IMR-90 (cell line): ENCODE measurements around the gene METTL22.

Source experiments
- BHLHE40 ChIP-seq: fragments of 150-350 bp; IDR thresholded peaks from 2 replicates; pipeline ENCODE4 v1.6.1; 2016; ENCODE audit warnings: mild to moderate bottlenecking, low read depth, low read length
- CEBPB ChIP-seq: IDR thresholded peaks from 2 replicates; pipeline ENCODE4 v1.6.1; 2012; ENCODE audit warnings: low read depth, low read length, improper control_type of control experiment
- CHD1 ChIP-seq: IDR thresholded peaks from 2 replicates; pipeline ENCODE4 v1.6.1; 2012; ENCODE audit warnings: low read depth, low read length, improper control_type of control experiment
- MAFK ChIP-seq: IDR thresholded peaks from 2 replicates; pipeline ENCODE4 v1.6.1; 2012; ENCODE audit warnings: low read depth, low read length, improper control_type of control experiment
- MXI1 ChIP-seq: IDR thresholded peaks from 2 replicates; pipeline ENCODE4 v1.6.1; 2012; ENCODE audit warnings: low read depth, mild to moderate bottlenecking, low read length, moderate library complexity, borderline replicate concordance
- NFE2L2 ChIP-seq: fragments of 150-350 bp; IDR thresholded peaks from 2 replicates; pipeline ENCODE4 v1.6.1; 2016; ENCODE audit warnings: low read depth, mild to moderate bottlenecking, low read length
- POLR2A ChIP-seq: IDR thresholded peaks from 2 replicates; pipeline ENCODE4 v1.6.1; 2012; ENCODE audit warnings: mild to moderate bottlenecking, low read depth, low read length
- RAD21 ChIP-seq: IDR thresholded peaks from 2 replicates; pipeline ENCODE4 v1.6.1; 2012; ENCODE audit warnings: low read length, improper control_type of control experiment
- RCOR1 ChIP-seq: IDR thresholded peaks from 2 replicates; pipeline ENCODE4 v1.6.1; 2012; ENCODE audit warnings: mild to moderate bottlenecking, low read length, improper control_type of control experiment; ENCODE audit not compliant: insufficient replicate concordance
- RFX5 ChIP-seq: IDR thresholded peaks from 2 replicates; pipeline ENCODE4 v1.8.0; 2012; ENCODE audit warnings: low read depth, mild to moderate bottlenecking, low read length, moderate library complexity
- SMC3 ChIP-seq: fragments of 150-350 bp; IDR thresholded peaks from 2 replicates; pipeline ENCODE4 v1.6.1; 2016; ENCODE audit warnings: low read depth, mild to moderate bottlenecking, antibody characterized with exemption, low read length, moderate library complexity
- TF ChIP-seq, protein P1 (sequence below): conservative IDR thresholded peaks from 2 replicates; pipeline ENCODE4 v1.5.1; 2012; ENCODE audit warnings: mild to moderate bottlenecking, low read depth, low read length, improper control_type of control experiment
- TF ChIP-seq, protein P2 (sequence below): fragments of 150-350 bp; IDR thresholded peaks from 2 replicates; pipeline ENCODE4 v1.6.1; 2016; ENCODE audit warnings: low read depth, mild to moderate bottlenecking, low read length, moderate library complexity, borderline replicate concordance
- TF ChIP-seq, protein P3 (sequence below): fragments of 150-350 bp; IDR thresholded peaks from 2 replicates; pipeline ENCODE4 v1.6.1; 2017; ENCODE audit warnings: mild to moderate bottlenecking, antibody characterized with exemption, low read length, low read depth

DNA sequence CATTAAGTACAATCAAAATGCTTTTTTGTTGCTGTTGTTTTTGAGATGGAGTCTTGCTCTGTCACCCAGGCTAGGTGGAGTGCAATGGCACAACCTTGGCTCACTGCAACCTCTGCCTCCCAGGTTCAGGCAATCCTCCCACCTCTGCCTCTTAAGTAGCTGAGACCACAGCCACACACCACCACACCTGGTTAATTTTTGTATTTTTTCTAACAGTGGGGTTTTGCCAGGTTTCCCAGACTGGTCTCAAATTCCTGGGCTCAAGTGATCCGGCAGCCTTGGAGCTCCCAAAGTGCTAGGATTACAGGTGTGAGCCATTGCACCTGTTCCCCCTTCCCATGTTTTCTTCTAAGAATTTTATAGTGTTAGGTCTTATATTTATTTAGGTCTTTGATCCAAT, 48.0 kb downstream of the METTL22 start:
- TF ChIP-seq SMC3, result no peak
- TF ChIP-seq, protein P1, sequence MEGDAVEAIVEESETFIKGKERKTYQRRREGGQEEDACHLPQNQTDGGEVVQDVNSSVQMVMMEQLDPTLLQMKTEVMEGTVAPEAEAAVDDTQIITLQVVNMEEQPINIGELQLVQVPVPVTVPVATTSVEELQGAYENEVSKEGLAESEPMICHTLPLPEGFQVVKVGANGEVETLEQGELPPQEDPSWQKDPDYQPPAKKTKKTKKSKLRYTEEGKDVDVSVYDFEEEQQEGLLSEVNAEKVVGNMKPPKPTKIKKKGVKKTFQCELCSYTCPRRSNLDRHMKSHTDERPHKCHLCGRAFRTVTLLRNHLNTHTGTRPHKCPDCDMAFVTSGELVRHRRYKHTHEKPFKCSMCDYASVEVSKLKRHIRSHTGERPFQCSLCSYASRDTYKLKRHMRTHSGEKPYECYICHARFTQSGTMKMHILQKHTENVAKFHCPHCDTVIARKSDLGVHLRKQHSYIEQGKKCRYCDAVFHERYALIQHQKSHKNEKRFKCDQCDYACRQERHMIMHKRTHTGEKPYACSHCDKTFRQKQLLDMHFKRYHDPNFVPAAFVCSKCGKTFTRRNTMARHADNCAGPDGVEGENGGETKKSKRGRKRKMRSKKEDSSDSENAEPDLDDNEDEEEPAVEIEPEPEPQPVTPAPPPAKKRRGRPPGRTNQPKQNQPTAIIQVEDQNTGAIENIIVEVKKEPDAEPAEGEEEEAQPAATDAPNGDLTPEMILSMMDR, result no peak
- TF ChIP-seq, protein P2, sequence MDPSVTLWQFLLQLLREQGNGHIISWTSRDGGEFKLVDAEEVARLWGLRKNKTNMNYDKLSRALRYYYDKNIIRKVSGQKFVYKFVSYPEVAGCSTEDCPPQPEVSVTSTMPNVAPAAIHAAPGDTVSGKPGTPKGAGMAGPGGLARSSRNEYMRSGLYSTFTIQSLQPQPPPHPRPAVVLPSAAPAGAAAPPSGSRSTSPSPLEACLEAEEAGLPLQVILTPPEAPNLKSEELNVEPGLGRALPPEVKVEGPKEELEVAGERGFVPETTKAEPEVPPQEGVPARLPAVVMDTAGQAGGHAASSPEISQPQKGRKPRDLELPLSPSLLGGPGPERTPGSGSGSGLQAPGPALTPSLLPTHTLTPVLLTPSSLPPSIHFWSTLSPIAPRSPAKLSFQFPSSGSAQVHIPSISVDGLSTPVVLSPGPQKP, result no peak
- TF ChIP-seq RFX5, result no peak
- no peak for TF ChIP-seq BHLHE40
- no peak for TF ChIP-seq NFE2L2
- TF ChIP-seq CEBPB, result no peak
- no peak for TF ChIP-seq POLR2A
- no peak for TF ChIP-seq MXI1
- TF ChIP-seq, protein P3, sequence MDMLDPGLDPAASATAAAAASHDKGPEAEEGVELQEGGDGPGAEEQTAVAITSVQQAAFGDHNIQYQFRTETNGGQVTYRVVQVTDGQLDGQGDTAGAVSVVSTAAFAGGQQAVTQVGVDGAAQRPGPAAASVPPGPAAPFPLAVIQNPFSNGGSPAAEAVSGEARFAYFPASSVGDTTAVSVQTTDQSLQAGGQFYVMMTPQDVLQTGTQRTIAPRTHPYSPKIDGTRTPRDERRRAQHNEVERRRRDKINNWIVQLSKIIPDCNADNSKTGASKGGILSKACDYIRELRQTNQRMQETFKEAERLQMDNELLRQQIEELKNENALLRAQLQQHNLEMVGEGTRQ, result no peak
- no peak for TF ChIP-seq RAD21
- TF ChIP-seq CHD1, result no peak
- no peak for TF ChIP-seq RCOR1
- TF ChIP-seq MAFK, result no peak
